Neural cell (in vitro differentiated cells): Measurements from ENCODE around the gene ERCC2. TPM values are rescaled to one million over a fixed set of nuclear protein-coding genes. Genes with fewer than 3 reads are reported as not detected.

Experiments
- H2AFZ ChIP-seq: fragments of 200-600, 300-800 bp; sonication (generic), shearing (Covaris generic); 2 replicates; pipeline ENCODE4 v1.6.0; 2014; ENCODE audit warnings: low read depth, mild to moderate bottlenecking, antibody characterized with exemption, low read length, moderate library complexity
- H3F3A ChIP-seq: fragments of 200-600 bp; shearing (Covaris generic); 2 replicates; pipeline ENCODE4 v1.6.1; 2016; ENCODE audit warnings: mild to moderate bottlenecking, moderate library complexity, mixed read lengths, antibody characterized with exemption, low read length; ENCODE audit not compliant: insufficient read depth, poor library complexity, severe bottlenecking
- H3K27ac ChIP-seq: fragments of 200-600, 300-800 bp; sonication (generic), shearing (Covaris generic); 2 replicates; pipeline ENCODE4 v1.5.1; 2014; ENCODE audit warnings: mild to moderate bottlenecking, low read length, moderate library complexity
- H3K27me3 ChIP-seq: fragments of 300-800, 200-600 bp; sonication (generic), shearing (Covaris generic); 2 replicates; pipeline ENCODE4 v1.6.0; 2014; ENCODE audit warnings: mild to moderate bottlenecking, low read depth, low read length, moderate library complexity; ENCODE audit not compliant: insufficient read depth
- H3K36me3 ChIP-seq: fragments of 300-800, 200-600 bp; sonication (generic), shearing (Covaris generic); 2 replicates; pipeline ENCODE4 v1.5.1; 2014; ENCODE audit warnings: mild to moderate bottlenecking, antibody characterized with exemption, low read length, moderate library complexity; ENCODE audit not compliant: insufficient read depth
- H3K4me2 ChIP-seq: fragments of 300-800, 200-600 bp; sonication (generic), shearing (Covaris generic); 2 replicates; pipeline ENCODE4 v1.6.0; 2014; ENCODE audit warnings: mild to moderate bottlenecking, low read length
- H3K4me3 ChIP-seq: fragments of 300-800, 200-600 bp; sonication (generic), shearing (Covaris generic); 2 replicates; pipeline ENCODE4 v1.5.1; 2014; ENCODE audit warnings: mild to moderate bottlenecking, low read length, moderate library complexity
- H3K79me2 ChIP-seq: fragments of 200-600 bp; shearing (Covaris generic); replicated peaks from 2 replicates; pipeline ENCODE4 v1.6.0; 2014; ENCODE audit warnings: mild to moderate bottlenecking, low read length, moderate library complexity; ENCODE audit not compliant: insufficient read depth
- H3K9ac ChIP-seq: fragments of 300-800, 200-600 bp; sonication (generic), shearing (Covaris generic); 2 replicates; pipeline ENCODE4 v1.6.1; 2016; ENCODE audit warnings: mild to moderate bottlenecking, low read length, mixed read lengths
- H3K9me2 ChIP-seq: fragments of 200-600 bp; shearing (Covaris generic); 2 replicates; pipeline ENCODE4 v1.6.1; 2016; ENCODE audit warnings: mild to moderate bottlenecking, low read length, mixed read lengths; ENCODE audit not compliant: insufficient read depth
- H3K9me3 ChIP-seq: fragments of 200-600, 300-800 bp; sonication (generic), shearing (Covaris generic); 2 replicates; pipeline ENCODE4 v1.6.1; 2016; ENCODE audit warnings: mild to moderate bottlenecking, mixed run types, low read length, moderate library complexity, mixed read lengths
- H4K20me1 ChIP-seq: fragments of 200-600 bp; shearing (Covaris generic); 2 replicates; pipeline ENCODE4 v1.6.1; 2016; ENCODE audit warnings: mild to moderate bottlenecking, mixed run types; ENCODE audit not compliant: insufficient read depth
- EP300 ChIP-seq: fragments of 450-650 bp; conservative IDR thresholded peaks from 2 replicates; pipeline ENCODE4 v1.6.1; 2014; ENCODE audit warnings: antibody characterized with exemption, mild to moderate bottlenecking, moderate library complexity; ENCODE audit not compliant: poor library complexity, severe bottlenecking
- EZH2 ChIP-seq: fragments of 200-600, 300-800 bp; shearing (Covaris generic), sonication (generic); IDR thresholded peaks from 2 replicates; pipeline ENCODE4 v1.6.1; 2014; ENCODE audit warnings: antibody characterized with exemption, low read length, borderline replicate concordance, mild to moderate bottlenecking; ENCODE audit not compliant: insufficient read depth, poor library complexity, severe bottlenecking
- POLR2AphosphoS5 ChIP-seq: IDR thresholded peaks from 2 replicates; pipeline ENCODE4 v1.6.1; 2012
- RAD21 ChIP-seq: fragments of 450-650 bp; conservative IDR thresholded peaks from 2 replicates; pipeline ENCODE4 v1.6.1; 2014; ENCODE audit warnings: antibody characterized with exemption, mild to moderate bottlenecking, moderate library complexity
- SMC3 ChIP-seq: fragments of 450-650 bp; conservative IDR thresholded peaks from 2 replicates; pipeline ENCODE4 v1.6.1; 2014; ENCODE audit warnings: antibody characterized with exemption, mild to moderate bottlenecking, moderate library complexity; ENCODE audit not compliant: poor library complexity
- TAF1 ChIP-seq: IDR thresholded peaks from 2 replicates; pipeline ENCODE4 v1.6.1; 2012; ENCODE audit warnings: low read depth
- polyA plus RNA-seq: library from polyadenylated mRNA; depleted of rRNA; stranded (reverse); fragments of >200 nt; gene quantifications from 2 replicates; pipeline ENCODE4 v1.2.3, GENCODE V29; 2014
- TF ChIP-seq, protein P1 (sequence below): fragments of 450-650 bp; IDR thresholded peaks from 2 replicates; pipeline ENCODE4 v1.5.1; 2014; ENCODE audit warnings: antibody characterized with exemption, mild to moderate bottlenecking, moderate library complexity; ENCODE audit not compliant: poor library complexity, severe bottlenecking
- TF ChIP-seq, protein P2 (sequence below): IDR thresholded peaks from 2 replicates; pipeline ENCODE4 v1.6.1; 2012; ENCODE audit warnings: borderline replicate concordance

Gene ERCC2
- polyA plus RNA-seq, 1 donor from 2014 or later: 28.8 TPM

DNA sequence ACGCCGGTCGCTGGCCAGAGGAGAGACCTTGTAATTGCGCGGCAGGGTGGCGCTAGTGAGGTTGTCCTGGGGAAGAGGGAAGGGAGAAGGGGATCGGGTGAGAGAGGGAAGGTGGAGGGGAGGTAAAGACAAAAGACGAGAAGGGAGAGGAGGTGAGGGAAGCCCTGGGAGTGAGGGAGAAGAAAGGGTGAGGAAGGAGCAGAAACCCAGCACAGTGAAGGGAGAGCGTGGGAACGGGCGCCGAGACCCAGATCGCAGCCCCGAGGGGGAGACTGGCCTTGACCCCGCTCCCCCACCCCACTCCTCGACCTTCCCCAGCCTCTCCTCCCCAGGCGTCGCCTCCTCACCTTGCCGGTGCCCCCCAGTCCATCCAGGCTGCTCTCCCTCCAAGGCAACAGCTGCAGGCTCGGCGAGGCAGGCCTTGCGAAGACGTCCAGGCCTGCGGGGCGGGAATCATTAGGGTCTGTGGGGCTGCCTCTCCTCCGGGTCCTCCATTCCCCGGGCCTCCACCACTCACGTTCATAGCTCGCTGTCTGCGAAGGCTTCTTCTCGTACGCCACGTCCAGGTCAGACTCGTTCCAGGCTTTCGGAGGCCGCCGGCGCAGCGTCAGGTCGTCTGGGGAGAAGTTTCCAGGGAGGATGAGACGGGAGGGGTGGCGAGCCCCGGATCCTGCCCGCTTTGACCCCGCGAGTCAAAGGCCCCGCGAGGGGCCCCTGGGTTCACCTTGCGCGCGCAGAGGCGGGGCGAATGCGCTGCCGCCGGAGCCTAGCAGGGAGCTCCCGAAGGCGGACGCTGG lies 25.6 kb upstream of the ERCC2 start:
- H3F3A ChIP-seq: no peaks in the 10 kb centered on the region
- no peak overlapping the region for H3K27ac ChIP-seq
- H3K27me3 ChIP-seq: peaks cover 39% of the 10 kb centered on the region
- no peaks in the 10 kb centered on the region for H3K9me2 ChIP-seq
- H3K36me3 ChIP-seq: no peaks in the 10 kb centered on the region
- H4K20me1 ChIP-seq: no peaks in the 10 kb centered on the region
- H3K9me3 ChIP-seq: no peaks in the 10 kb centered on the region
- no peak overlapping the region for H3K4me2 ChIP-seq
- H2AFZ ChIP-seq: no peak overlapping the region
- no peak overlapping the region for H3K9ac ChIP-seq
- H3K79me2 ChIP-seq: no peaks in the 10 kb centered on the region
- no peak overlapping the region for H3K4me3 ChIP-seq
- TF ChIP-seq EZH2: peak; percentile 8
- TF ChIP-seq RAD21: no peak

GRCh38 chr19:45391871-45392665 lies 21.7 kb upstream of the ERCC2 start:
- Histone ChIP-seq H4K20me1 (no peaks in the 10 kb centered on the region), H3K27ac (no peak overlapping the region), H3K36me3 (no peaks in the 10 kb centered on the region), H3K27me3 (peaks cover 20% of the 10 kb centered on the region), H3K4me3 (no peak overlapping the region), H3F3A (no peaks in the 10 kb centered on the region), H2AFZ (no peak overlapping the region), H3K9ac (no peak overlapping the region), H3K9me2 (no peaks in the 10 kb centered on the region), H3K4me2 (no peak overlapping the region), H3K79me2 (no peaks in the 10 kb centered on the region), H3K9me3 (no peaks in the 10 kb centered on the region)
- TF ChIP-seq POLR2AphosphoS5 (no peak), TAF1 (no peak), EZH2 (no peak), RAD21 (no peak)

DNA sequence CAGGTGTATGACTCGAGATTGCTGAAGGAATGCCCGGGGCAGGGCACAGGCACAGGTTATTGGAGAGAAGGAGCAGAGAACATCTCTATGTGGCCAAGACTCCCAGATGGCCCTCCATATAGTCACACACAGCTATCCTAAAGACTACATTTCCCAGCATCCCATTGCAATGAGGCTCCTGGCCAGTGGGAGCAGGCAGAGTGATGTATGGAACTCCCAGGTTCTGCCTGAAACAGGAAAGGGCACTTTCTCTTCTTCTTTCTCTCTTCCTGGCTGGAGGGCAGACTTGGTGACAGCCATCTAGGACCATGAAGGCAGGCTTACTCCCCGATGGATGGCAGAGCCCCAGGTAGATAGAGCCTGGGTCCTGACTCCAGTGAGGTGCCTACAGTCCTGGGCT lies 21.0 kb upstream of the ERCC2 start:
- Histone ChIP-seq H3K27me3 (peaks cover 15% of the 10 kb centered on the region), H3K4me3 (no peak overlapping the region), H4K20me1 (no peaks in the 10 kb centered on the region), H3K9me2 (no peaks in the 10 kb centered on the region), H3K9ac (no peak overlapping the region), H3K9me3 (no peaks in the 10 kb centered on the region), H2AFZ (no peak overlapping the region), H3F3A (no peaks in the 10 kb centered on the region), H3K4me2 (no peak overlapping the region), H3K79me2 (no peaks in the 10 kb centered on the region), H3K27ac (no peak overlapping the region), H3K36me3 (no peaks in the 10 kb centered on the region)
- no peak for TF ChIP-seq EP300
- TF ChIP-seq RAD21: no peak
- TF ChIP-seq SMC3: no peak
- TF ChIP-seq, protein P1, sequence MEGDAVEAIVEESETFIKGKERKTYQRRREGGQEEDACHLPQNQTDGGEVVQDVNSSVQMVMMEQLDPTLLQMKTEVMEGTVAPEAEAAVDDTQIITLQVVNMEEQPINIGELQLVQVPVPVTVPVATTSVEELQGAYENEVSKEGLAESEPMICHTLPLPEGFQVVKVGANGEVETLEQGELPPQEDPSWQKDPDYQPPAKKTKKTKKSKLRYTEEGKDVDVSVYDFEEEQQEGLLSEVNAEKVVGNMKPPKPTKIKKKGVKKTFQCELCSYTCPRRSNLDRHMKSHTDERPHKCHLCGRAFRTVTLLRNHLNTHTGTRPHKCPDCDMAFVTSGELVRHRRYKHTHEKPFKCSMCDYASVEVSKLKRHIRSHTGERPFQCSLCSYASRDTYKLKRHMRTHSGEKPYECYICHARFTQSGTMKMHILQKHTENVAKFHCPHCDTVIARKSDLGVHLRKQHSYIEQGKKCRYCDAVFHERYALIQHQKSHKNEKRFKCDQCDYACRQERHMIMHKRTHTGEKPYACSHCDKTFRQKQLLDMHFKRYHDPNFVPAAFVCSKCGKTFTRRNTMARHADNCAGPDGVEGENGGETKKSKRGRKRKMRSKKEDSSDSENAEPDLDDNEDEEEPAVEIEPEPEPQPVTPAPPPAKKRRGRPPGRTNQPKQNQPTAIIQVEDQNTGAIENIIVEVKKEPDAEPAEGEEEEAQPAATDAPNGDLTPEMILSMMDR: no peak
- TF ChIP-seq EZH2: no peak
- no peak for TF ChIP-seq POLR2AphosphoS5
- TF ChIP-seq, protein P2, sequence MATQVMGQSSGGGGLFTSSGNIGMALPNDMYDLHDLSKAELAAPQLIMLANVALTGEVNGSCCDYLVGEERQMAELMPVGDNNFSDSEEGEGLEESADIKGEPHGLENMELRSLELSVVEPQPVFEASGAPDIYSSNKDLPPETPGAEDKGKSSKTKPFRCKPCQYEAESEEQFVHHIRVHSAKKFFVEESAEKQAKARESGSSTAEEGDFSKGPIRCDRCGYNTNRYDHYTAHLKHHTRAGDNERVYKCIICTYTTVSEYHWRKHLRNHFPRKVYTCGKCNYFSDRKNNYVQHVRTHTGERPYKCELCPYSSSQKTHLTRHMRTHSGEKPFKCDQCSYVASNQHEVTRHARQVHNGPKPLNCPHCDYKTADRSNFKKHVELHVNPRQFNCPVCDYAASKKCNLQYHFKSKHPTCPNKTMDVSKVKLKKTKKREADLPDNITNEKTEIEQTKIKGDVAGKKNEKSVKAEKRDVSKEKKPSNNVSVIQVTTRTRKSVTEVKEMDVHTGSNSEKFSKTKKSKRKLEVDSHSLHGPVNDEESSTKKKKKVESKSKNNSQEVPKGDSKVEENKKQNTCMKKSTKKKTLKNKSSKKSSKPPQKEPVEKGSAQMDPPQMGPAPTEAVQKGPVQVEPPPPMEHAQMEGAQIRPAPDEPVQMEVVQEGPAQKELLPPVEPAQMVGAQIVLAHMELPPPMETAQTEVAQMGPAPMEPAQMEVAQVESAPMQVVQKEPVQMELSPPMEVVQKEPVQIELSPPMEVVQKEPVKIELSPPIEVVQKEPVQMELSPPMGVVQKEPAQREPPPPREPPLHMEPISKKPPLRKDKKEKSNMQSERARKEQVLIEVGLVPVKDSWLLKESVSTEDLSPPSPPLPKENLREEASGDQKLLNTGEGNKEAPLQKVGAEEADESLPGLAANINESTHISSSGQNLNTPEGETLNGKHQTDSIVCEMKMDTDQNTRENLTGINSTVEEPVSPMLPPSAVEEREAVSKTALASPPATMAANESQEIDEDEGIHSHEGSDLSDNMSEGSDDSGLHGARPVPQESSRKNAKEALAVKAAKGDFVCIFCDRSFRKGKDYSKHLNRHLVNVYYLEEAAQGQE: no peak
- no peak for TF ChIP-seq TAF1
